DMS 273 treated with DMSO at 0.1 percent for 48 hours (cell line): ENCODE results near the gene IFNLR1.

Experiments used
- DNase-seq: peaks from one replicate; lab custom pipeline; 2025; lab: John Stamatoyannopoulos, UW

IFNLR1 gene

DNA sequence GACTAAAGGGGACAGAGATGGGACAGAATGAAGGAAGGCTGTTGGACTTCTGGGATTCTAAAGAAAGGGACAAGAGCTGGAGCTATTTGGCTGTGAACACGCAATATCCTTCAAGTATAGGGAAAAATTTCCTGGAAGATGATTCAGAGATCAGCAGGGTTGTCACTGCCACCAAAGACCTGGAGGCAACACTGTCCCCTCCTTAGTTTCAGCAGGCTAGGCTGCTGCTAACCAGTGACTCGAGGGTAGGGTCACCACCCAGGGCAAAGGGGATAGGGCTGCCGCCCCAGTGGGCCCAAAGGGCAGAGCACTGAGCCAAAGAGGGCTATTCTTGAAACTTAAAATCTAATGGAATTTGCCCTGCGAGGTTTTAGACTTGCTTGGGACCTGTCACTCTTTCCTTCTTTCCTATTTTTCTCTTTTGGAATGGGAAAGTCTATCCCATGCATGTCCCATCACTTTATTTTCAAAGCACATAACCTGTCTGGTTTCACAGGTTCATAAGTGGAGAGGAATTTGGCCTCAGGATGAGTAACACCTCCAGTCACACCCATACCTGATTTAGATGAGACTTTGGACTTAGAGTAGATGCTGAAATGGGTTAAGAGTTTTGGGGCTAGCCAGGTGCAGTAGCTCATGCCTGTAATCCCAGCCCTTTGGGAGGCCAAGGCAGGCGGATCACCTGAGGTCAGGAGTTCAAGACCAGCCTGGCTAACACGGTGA lies 11.9 kb downstream of the IFNLR1 start:
- DNase-seq: no peak

DNA sequence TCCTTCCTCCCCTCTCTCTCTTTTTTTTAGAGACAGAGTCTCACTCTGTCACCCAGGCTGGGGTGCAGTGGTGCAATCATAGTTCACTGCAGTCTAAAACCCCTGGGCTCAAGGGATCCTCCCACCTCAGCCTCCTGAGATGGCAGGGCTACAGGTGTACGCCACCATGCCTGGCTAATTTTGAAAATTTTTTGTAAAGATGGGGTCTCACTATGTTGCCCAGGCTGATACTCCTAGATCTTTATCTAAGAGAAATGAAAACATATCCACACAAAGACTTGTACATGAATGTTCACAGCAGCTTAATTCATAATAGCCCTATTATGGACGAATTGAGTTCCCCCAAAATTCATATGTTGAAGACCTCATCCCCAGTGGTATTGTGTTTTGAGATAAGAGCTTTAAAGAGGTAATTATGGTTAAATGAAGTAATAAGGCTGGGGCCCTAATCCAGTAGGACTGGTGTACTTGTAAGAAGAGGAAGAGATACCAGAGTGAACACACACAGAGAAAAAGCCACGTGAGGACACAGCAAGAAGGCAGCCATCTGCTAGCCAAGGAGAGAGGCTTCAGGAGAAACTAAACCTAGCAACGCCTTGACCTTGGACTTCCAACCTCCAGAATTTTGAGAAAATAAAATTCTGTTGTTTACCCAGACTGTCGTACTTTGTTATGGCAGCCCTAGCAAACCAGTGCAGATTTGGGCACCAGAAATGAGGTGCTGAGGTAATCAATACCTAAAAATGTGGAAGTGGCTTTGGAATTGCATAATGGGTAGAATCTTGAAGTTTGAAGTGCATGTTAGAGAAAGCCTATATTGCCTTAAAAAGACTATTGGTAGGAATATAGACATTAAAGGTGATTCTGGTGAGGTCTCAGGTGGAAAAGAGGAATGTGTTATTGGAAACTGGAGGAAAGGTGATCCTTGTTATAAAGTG lies 13.2 kb downstream of the IFNLR1 start:
- no peak for DNase-seq

DNA sequence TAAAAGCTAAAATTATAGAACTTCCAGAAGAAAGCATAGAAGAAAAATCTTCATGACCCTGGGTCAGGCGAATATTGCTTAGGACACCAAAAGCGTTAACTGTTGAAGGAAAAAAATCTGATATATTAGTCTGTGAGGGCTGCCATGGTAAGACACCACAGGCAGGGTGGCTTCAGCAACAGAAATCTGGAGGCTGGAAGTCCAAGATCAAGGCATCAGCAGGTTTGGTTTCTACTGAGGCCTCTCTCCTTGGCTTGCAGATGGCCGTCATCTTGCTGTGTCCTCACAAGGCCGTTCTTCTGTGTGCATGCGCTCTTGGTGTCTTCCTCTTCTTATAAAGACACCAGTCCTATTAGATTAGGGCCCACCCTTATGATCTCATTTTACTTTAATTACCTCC lies 14.5 kb downstream of the IFNLR1 start:
- DNase-seq: no peak

DNA sequence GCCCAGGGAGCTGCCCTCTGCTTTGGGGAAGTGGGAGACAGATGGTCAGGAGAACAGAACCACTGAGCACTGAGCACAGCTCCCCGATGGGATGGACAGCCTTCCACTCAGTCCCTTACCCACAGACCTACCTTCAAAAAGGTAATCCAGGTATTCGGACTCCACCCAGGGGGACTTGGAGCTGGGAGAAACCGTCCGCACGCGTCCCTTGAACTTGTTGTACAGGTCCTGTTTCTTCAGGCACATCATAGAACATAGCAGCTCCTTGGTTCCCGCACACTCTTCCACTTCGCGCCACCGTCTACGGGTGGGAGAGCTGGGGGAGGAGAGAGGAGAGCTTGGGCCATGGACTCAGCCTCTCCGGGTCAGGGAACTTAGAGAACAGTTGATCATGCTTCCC lies 17.8 kb downstream of the IFNLR1 start:
- DNase-seq: no peak

DNA sequence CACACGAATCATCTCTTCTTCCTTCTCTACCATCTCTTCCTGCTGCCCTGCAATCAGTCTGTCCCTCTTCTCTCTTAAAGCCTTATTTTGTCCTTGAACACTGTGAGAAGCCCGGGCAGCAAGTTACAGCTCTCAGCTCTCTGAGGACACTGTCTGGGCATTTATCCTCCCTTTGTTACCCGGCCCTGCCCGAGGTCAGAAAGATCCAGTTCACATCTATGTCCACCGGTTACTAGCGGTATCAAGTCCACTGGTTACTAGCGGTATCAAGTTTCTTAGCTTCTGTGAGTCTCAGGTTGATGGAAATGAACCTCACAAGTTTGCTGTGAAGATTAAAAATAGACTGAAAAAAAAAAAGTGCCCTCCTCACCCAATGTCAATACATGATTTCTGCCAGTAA lies 18.8 kb downstream of the IFNLR1 start:
- DNase-seq: no peak

DNA sequence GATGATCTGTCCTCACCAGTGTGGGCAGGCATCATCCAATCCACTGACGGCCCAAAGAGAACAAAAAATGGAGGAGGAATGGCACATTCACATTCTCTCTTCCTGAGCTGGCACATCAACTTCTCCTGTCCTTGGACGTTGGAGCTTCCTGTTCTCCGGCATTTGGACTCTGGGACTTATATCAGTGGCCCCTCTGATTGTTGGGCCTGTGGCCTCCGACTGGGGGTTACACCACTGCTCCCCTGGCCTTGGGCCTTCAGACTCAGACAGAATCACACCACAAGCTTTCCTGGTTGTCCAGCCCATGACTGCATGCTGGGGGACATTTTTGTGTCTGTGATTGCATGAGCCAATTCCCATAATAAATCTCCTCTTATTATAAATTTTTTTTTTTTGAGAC lies 20.1 kb downstream of the IFNLR1 start:
- no peak for DNase-seq

DNA sequence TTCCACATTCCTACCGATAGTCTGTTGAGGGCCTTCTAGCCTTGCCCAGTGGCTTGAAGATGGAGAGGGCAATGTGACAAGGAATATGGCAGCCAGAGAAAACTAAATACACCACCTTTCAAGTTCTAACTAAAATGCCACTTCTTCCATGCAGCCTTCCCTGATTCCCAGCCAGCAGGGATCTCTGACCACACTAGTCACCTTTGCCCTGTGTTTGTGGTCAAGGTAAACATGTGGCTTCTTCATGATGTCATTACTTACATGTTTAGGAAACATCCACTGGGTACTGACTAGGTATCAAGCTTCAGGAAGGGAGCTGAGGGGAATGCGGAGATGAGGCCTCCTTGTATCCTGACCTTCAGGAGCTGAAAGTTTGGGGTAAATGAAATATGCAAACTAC lies 21.6 kb downstream of the IFNLR1 start:
- DNase-seq: no peak

DNA sequence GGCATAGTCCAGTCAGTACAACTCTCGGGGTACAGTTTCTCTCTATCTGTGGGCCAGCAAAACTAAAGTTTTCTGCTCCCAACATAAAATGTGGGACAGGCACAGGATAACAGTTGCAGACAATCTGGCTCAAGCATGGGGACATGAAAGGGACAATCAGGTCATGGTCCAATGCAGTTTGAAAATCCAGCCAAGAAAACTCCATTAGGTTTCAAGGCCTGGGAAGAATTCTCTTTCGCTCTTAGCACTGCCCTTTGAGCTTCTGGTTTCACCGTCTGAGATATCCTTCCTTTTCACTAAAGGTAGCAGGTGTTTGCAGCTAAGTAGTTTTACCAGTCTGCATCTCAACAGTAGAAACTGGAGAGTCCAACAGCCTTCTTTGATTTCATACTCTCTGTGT lies 23.1 kb downstream of the IFNLR1 start:
- DNase-seq: no peak

DNA sequence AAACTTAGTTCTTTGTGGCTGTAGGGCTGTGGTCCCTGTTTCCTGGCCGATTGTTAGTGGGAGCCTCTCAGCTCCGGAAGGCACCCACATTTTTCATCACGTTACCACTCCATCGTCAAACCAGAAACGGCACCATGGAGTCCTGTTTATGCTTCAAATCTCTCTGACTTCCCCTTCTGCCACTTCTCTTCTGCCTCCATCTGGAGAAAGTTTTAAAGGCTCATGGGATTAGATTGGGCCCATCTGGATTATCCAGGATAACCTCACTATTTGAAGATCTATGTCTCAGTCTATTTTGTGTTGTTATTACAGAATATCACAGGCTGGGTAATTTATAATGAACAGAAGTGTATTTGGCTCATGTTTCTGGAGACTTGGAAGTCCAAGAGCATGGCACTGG lies 24.9 kb downstream of the IFNLR1 start:
- DNase-seq: peak; percentile 25

DNA sequence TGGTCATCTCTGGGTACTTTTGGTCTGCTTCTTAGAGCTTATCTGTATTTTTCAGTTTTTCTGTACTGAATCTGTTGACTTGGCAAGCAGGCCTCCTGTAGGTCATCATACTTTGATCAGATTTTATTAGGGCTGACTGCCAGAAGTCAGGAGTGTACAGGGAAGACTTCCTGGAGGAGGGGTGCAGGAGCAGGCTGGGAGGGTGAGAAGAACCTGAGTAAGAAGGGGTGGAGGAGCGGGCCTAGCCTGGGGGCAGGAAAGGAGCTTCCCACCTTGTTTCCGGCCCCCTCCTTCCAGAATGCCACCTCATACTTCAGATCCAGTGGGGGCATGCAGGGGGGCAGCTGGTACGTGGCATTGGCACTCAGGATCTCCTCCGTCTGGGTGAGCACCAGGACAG lies 25.8 kb downstream of the IFNLR1 start:
- DNase-seq: no peak

DNA sequence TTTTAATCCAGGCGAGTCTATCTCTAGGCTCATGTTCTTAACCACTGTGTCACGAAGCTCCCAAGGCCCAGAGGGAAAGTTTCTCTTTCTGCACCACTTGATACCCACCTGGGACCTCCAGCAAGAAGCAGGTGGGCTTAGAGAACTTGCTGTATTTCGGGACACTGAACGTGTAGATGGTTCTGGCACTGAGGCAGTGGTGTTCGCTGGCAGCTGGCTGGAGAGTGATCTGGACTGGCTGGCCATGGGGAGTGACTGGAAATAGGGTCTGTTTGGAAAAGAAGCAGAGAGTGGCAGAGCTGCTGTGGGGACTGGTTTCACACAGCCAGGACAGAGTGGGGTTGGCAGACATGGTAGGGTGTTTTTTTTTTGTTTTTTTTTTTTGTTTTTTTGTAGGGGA lies 27.7 kb downstream of the IFNLR1 start:
- no peak for DNase-seq

DNA sequence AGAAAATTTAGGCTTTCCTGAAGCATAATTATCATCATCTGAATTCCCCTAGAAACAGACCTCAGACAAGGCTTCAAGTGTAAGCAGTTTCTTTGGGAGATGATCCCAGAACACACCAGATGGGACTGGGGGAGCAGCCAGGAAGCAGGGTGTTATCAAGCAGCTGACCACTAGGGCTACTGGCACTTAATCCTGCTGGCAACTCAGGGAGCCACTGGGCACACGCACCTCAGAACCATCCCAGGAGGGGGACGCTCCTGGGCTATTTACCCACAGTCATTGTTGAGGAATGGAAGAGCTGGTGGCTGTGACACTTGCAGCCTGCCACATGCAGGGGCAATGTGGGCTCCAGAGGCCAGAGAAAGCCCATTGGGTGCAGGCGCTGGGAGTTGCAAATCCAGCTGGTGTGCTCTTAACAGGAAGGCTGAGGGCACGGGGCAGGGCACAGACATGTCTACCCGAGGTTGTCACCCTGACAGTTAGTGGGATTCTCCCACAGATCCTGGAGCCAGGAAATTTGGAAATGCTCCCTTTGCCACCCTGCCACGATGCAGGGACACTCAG lies 29.1 kb downstream of the IFNLR1 start:
- DNase-seq: no peak

DNA sequence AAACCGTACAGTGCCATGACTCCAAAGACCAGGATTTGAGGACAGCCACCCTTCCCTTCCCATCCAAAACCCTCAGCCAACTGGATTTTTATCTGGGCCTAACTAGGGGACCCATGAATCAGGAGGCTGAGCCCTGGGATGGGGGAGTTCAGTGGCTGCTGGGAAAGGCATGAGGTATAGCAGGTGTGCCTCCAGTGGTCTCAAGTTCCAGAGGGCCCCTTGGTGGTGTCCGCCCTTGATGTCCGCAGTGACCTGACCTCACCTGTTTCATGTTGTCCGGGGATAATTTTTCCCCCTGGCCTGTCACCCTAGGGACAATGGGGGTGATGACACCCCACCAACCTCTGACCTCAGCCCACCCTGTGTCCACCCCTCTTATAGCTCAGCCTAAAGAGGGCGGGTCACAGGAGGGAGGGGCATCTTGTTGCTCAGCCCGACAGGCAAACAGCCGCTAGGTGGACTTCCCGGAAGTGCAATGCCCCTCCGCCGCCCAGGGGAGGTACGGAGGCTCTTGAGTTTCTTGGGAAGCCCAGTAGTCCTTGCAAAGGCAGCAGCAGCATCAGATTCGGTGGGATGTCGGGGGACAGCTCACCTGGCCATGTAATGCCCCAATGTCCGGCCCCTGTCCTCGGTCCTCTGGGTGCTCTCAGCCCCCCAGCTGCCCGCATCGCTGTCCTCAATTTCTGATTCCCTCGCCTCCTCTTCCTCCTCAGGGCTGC lies 30.4 kb downstream of the IFNLR1 start:
- no peak for DNase-seq

DNA sequence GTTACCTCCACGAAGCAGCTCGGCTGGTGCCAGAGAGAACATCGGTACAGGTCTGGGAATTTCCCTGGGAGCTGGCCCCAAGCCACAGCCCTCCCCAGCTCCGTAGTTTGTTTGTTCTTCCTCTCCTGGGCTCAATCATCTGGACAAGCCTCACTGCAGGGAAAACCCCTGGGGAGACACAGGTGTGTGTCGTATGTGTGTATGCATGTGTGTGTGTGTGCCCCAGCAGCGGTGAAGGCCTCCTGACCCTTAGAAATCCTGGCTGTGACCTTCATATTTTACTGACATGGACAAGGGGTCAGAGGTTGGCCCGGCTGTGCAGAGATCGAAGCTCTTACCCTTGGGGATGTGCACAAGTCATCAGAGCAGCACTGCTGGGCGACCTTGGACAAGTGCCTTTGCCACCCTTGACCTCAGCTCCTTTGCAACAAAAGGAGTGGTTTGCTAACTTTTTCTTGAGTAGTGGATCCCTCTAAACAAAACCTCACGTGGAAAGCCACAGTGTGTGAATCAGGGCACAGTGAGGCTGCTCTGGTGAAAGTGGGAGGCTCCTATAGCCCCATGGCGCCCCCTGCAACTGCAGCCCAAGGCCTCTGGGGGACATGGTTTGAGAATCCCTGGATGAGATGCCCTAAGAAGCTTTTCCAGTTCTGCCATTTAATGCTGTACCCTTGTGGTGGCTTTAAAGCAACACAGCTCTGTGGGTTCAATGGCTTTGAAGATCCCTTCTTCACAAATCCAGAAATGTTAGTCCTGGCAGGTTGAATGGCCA lies 31.9 kb downstream of the IFNLR1 start:
- DNase-seq: no peak

DNA sequence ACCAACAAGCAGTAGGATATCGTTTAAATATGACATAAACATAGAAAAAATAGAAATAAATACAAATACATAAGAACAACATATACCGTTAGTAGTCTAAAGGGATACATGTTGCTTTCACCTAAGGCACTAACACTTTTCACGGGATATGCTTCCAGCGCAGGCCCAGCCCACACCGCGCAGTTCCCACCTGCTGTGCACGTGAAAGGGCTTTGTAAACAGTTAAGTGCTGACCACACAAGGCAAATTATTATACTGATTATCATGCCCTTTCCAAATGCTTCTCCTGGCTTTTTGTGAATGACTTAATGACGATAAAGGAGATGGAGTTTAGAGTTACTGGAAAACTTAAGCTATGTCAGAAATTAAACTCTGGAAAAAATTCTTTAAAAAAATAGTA lies 32.9 kb downstream of the IFNLR1 start:
- DNase-seq: no peak

DNA sequence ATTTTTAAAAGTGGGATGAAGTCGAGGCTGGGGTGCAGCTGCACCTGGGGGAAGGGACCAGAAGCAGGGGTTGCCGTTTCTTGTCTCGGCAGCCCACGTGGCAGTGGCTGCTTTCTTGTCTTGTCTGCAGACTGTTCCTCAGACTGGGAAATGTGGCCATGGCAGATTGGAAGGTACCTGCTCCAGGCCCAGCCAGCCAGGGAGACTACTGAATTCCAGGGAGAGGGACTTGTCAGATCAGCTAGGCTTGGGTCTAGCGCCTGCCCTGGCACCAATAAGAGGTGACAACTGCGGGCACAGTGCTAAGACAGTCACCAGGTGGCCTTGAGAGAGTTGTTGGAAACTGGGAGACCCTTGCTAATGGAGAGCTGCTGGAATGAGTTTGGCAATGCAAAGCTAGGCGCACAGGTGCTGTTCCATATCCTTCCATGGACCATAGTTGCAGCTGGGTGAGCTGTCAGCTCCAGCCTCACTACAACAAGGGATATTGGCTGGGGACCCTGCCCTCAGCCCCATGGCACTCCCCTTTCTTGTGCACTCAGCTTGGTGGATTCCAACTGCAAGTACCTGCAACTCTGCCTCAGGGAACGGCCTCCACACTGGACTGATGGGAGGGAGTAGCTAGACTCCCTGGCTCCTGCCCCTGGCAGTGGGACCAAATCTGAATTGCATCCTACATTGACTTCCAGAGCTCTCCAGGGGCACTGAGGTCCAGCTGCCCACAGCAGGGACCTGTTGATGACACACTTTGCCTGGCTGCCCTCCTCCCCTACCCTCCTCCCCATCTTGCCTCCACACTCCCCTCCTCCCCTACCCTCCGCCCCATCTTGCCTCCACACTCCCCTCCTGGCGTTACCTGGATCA lies 34.2 kb downstream of the IFNLR1 start:
- no peak for DNase-seq

DNA sequence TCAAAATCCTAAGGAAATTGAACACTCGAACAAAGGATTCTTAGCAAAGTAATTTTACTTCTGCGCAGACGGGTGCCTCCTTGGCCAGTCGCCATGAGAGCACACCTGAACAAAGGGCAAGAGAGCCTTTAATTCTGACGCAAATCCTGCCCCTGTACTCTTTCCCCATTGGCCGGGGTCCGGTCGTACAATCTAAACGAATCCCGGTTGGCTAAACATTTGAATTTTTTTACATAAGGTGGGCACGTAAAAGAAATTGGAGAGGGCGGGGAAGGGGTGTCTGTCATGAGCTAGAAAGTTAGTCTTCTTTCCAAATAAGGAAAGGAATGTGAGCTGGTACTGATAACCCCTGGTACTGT lies 35.9 kb downstream of the IFNLR1 start:
- no peak for DNase-seq

DNA sequence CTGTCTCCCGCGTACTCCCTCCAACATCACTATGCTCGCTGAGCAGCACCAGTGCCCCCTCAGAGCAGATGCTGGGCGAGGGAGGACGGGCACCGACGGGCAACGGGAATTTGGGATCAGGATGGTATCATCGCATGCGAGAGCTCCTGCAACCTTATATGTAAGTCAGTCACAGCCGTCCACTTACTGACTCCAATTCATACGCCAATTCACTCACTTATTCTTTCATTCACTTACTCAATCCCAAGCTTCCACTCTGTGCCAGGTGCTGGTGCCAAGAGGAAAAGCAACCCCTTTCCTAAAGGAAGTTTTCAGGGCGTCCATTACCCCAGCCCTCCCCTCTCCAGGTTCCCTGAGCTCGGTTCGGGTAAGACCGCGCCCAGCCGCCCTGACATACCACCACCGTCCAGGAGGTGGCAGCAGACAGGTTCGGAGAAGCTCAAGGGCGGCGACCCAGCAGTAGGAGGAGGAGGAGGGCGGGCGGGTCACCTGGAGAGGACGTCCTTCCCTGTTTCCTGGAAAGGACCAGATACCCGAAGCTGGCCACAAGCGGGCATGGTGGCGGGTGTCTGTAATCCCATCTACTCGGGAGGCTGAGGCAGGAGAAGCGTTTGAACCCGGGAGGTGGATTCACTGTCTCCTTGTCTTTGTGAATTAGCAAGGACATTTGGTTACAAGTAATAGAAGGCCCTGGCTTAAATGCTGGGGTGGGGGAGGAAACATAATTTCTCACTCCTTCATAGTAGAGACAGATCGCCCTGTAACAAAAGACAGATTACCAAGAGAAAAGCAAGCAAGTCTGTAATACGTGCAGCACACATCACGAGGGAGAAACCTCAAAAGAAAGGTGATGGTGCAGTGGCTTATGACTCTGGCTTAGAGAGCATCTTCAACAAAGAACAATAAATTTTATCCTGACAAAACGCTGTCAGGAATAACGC lies 36.6 kb downstream of the IFNLR1 start:
- DNase-seq: peak; percentile 21

DNA sequence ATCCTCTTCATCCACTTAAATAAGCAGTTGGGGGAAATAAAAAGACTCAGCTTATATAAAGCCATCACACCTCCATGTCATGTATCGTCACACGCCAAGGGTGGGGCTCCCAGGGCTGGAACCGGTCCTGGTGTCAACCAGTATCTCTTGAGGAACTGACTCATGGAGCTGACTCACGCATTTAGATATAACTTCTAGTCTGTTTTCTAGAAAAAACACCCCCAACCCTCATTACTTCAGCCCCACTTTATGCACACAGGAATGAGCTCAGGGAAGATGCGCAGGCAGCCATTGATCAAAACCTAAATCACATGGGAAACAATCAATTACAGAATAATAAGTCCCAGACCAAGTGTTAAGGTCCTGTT lies 37.2 kb downstream of the IFNLR1 start:
- no peak for DNase-seq

DNA sequence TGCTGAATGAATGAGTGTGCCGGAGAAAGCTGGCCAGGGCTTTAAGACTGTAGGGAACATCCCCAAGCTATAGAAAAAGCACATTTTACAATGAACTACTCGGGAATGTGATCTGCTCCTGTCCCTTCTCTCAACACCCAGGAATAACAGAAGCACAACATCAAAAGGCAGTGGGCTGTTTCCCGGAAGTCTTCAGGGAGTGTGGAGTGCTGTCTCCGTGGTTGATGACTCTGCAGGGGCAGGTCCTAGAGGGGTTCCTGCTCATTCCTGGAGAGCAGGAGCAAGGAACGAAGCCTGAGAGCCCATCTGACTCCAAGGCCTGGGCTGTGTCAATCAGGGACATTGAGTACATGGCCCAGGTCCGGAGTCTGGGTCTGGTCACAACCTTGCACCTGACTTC lies 39.3 kb downstream of the IFNLR1 start:
- no peak for DNase-seq
